K562 (cell line): ENCODE data around the gene MYH9. TPM values are rescaled to one million over a fixed set of nuclear protein-coding genes. Genes with fewer than 3 reads are reported as not detected.

Experiments
- ARID2 ChIP-seq: fragments of 450-650 bp; IDR thresholded peaks from 2 replicates; pipeline ENCODE4 v1.6.1; 2017; ENCODE audit warnings: antibody characterized with exemption, mild to moderate bottlenecking
- BMI1 ChIP-seq: fragments of 150-350 bp; IDR thresholded peaks from 2 replicates; pipeline ENCODE4 v1.6.1; 2014; ENCODE audit warnings: low read length
- CBX1 ChIP-seq: sonication (generic); IDR thresholded peaks from 2 replicates; pipeline ENCODE4 v1.6.1; 2016; ENCODE audit warnings: antibody characterized with exemption, low read depth, mild to moderate bottlenecking
- CEBPG ChIP-seq, 3 experiments: fragments of 200-800 bp in 1 of 3; sonication (Bioruptor generic) in 1 of 3; sonication (generic) in 1 of 3; formaldehyde crosslinking in 1 of 3; IDR thresholded peaks in 2 of 3; conservative IDR thresholded peaks in 1 of 3; 2 replicates each; pipeline versions ENCODE4 v1.6.1 to v1.8.0; 2016 to 2022; ENCODE audit warnings: missing compliant biosample characterization in 2 of 3, missing genetic modification characterization in 2 of 3, mild to moderate bottlenecking in 1 of 3, missing genetic modification reagents in 1 of 3
- ETS2 ChIP-seq: IDR thresholded peaks from 2 replicates; pipeline ENCODE4 v1.6.1; 2016; ENCODE audit warnings: borderline replicate concordance, missing genetic modification characterization, mild to moderate bottlenecking, moderate library complexity, missing compliant biosample characterization; ENCODE audit not compliant: poor library complexity, severe bottlenecking
- EWSR1 ChIP-seq: fragments of 450-650 bp; IDR thresholded peaks from 2 replicates; pipeline ENCODE4 v1.6.1; 2018; ENCODE audit warnings: borderline replicate concordance, mild to moderate bottlenecking, low read depth, moderate library complexity; ENCODE audit not compliant: partially characterized antibody
- HMG20A ChIP-seq: fragments of 450-650 bp; formaldehyde crosslinking; conservative IDR thresholded peaks from 2 replicates; pipeline ENCODE4 v1.4.0; 2020; ENCODE audit warnings: mild to moderate bottlenecking, mixed read lengths
- HSF4 ChIP-seq: fragments of 250-450 bp; sonication (Bioruptor Pico); IDR thresholded peaks from 2 replicates; pipeline ENCODE4 v2.1.2; 2022; ENCODE audit warnings: mild to moderate bottlenecking, moderate library complexity, borderline replicate concordance
- KHSRP ChIP-seq: fragments of 450-650 bp; IDR thresholded peaks from 2 replicates; pipeline ENCODE4 v1.6.1; 2017
- MAFG ChIP-seq: fragments of 450-650 bp; conservative IDR thresholded peaks from 2 replicates; pipeline ENCODE4 v1.6.1; 2016; ENCODE audit warnings: missing genetic modification characterization, missing compliant biosample characterization
- MECOM ChIP-seq: fragments of 250-450 bp; sonication (Bioruptor Pico); IDR thresholded peaks from 2 replicates; pipeline ENCODE4 v1.8.0; 2022; ENCODE audit warnings: inconsistent platforms
- MTA2 ChIP-seq: fragments of 450-650 bp; IDR thresholded peaks from 2 replicates; pipeline ENCODE4 v1.6.1; 2016; ENCODE audit warnings: low read depth
- PHTF2 ChIP-seq: fragments of 250-450 bp; sonication (Bioruptor Pico); IDR thresholded peaks from 2 replicates; pipeline ENCODE4 v1.5.0; 2021; ENCODE audit warnings: mild to moderate bottlenecking
- POLR2H ChIP-seq: IDR thresholded peaks from 2 replicates; pipeline ENCODE4 v1.6.1; 2016; ENCODE audit warnings: missing genetic modification characterization, low read depth, mild to moderate bottlenecking, control low read depth, missing compliant biosample characterization, moderate library complexity
- PRPF4 ChIP-seq: fragments of 200-400 bp; formaldehyde crosslinking; IDR thresholded peaks from one replicate; pipeline ENCODE4 v1.6.1; 2017; ENCODE audit warnings: low read length, low read depth, mild to moderate bottlenecking; ENCODE audit not compliant: insufficient read depth, poor library complexity, severe bottlenecking
- PTRF ChIP-seq: fragments of 450-650 bp; IDR thresholded peaks from 2 replicates; pipeline ENCODE4 v1.6.1; 2016; ENCODE audit warnings: mild to moderate bottlenecking, missing genetic modification characterization, missing compliant biosample characterization
- RAD51 ChIP-seq: fragments of 450-650 bp; IDR thresholded peaks from 2 replicates; pipeline ENCODE4 v1.7.1; 2016; ENCODE audit warnings: low read depth, mild to moderate bottlenecking, borderline replicate concordance
- SMC3 ChIP-seq: conservative IDR thresholded peaks from 2 replicates; pipeline ENCODE4 v1.6.1; 2011; ENCODE audit warnings: low read depth, low read length, improper control_type of control experiment; ENCODE audit not compliant: insufficient read depth
- TOE1 ChIP-seq, 2 experiments: fragments of 450-650 bp in 1 of 2; sonication (generic) in 1 of 2; formaldehyde crosslinking in 1 of 2; IDR thresholded peaks; 2 replicates each; pipeline versions ENCODE4 v1.7.1 to v1.8.0; 2016 to 2022; ENCODE audit warnings: borderline replicate concordance in 2 of 2, mild to moderate bottlenecking in 2 of 2, antibody characterized with exemption in 1 of 2, inconsistent platforms in 1 of 2, low read depth in 1 of 2, missing genetic modification reagents in 1 of 2, moderate library complexity in 1 of 2
- ZNF121 ChIP-seq: sonication (generic); formaldehyde crosslinking; conservative IDR thresholded peaks from 2 replicates; pipeline ENCODE4 v1.8.0; 2022; ENCODE audit warnings: missing genetic modification reagents
- ZNF324 ChIP-seq: fragments of 250-450 bp; sonication (Bioruptor Pico); IDR thresholded peaks from 2 replicates; pipeline ENCODE4 v1.4.0; 2020; ENCODE audit warnings: mild to moderate bottlenecking
- ZNF431 ChIP-seq: sonication (generic); formaldehyde crosslinking; IDR thresholded peaks from 2 replicates; pipeline ENCODE4 v1.8.0; 2022; ENCODE audit warnings: mild to moderate bottlenecking, missing genetic modification reagents
- ZNF507 ChIP-seq: conservative IDR thresholded peaks from 2 replicates; pipeline ENCODE4 v1.6.1; 2017; ENCODE audit warnings: missing genetic modification characterization, missing compliant biosample characterization
- ZNF830 ChIP-seq: fragments of 250-450 bp; sonication (Bioruptor Pico); IDR thresholded peaks from 2 replicates; pipeline ENCODE4 v1.5.0; 2021; ENCODE audit warnings: mild to moderate bottlenecking
- polyA plus RNA-seq, 8 experiments: library from polyadenylated mRNA; depleted of rRNA in 4 of 8; stranded (reverse) in 5 of 8; unstranded in 3 of 8; fragments of >200 nt; fragmentation: Nextera tagmentation in 2 of 8; fragmentation: Illumina TruSeq in 1 of 8; extraction: Ambion mirVana in 2 of 8; extraction: Trizol in 1 of 8; gene quantifications; 2 replicates each; pipeline versions ENCODE4 v1.2.1 to v1.2.3, GENCODE V29; 2011 to 2014; ENCODE audit warnings: inconsistent platforms in 1 of 8, missing spikeins in 1 of 8
- total RNA-seq, 7 experiments: library from RNA; depleted of rRNA in 6 of 7; stranded (reverse); fragments of >200 nt in 6 of 7; fragmentation: Illumina TruSeq in 2 of 7; extraction: Trizol in 2 of 7; gene quantifications; 2 replicates each; pipeline versions ENCODE4 v1.2.1 to v1.2.3, GENCODE V29; 2011 to 2021; ENCODE audit warnings: low replicate concordance in 1 of 7
- TF ChIP-seq, protein P1 (sequence below), 2 experiments: fragments of 450-650 bp in 1 of 2; sonication (generic) in 1 of 2; formaldehyde crosslinking; conservative IDR thresholded peaks; 2 replicates each; pipeline versions ENCODE4 v1.4.0 to v1.8.1; 2020 to 2022; ENCODE audit warnings: mild to moderate bottlenecking in 1 of 2, missing genetic modification reagents in 1 of 2
- TF ChIP-seq, protein P2 (sequence below): fragments of 450-650 bp; IDR thresholded peaks from 2 replicates; pipeline ENCODE4 v1.6.1; 2016; ENCODE audit warnings: missing biosample characterization, missing genetic modification characterization
- TF ChIP-seq, protein P3 (sequence below): fragments of 200-800 bp; sonication (Bioruptor generic); IDR thresholded peaks from 2 replicates; pipeline ENCODE4 v1.6.1; 2017; ENCODE audit warnings: missing genetic modification characterization, missing compliant biosample characterization

The MYH9 gene
- total and polyA plus RNA-seq, 9 of the 15 experiments (the other 6 are each of a cell fraction or from before 2014, with no cell fraction given): 0.71 to 111 (median 24.6) TPM

DNA sequence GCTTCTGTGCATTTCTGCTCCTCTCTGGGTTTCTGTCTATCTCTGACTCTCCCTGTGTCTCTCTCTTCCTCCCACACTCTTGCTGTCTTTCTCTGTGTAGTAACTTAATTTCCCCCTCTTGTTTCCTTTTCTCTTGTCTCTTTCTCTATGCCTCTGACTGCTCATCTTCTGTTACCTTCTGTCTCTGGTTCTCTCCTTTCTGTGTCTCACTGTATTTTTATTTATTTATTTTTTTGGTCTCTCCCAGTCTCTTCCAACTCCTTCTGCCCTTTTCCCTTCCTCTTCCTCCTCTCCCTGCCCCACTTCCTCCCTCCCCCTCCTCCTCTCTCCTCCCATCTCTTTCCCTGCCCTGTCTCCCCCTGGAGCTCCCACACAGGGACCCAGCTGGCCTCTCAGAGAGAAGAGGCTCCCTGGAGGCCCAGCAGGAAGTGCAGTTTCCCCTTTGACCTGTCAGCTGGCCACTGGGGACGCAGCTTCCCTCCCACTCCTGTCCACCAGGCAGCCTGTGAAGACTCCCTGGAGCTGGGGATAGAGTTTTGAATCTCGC, 38.3 kb upstream of the MYH9 start (continued):
- TF ChIP-seq SMC3 (no peak), PHTF2 (CRISPR knock-in tag) (no peak), ARID2 (no peak), TOE1 (IDR thresholded peaks at IDR 0.05; ENCODE audit: borderline replicate concordance) (0 out of 2 replicates have a peak, but pooled peaks have one; percentile 17), TOE1 (CRISPR knock-in tag; IDR thresholded peaks at IDR 0.05; ENCODE audit: borderline replicate concordance, low read depth) (no peak), MAFG (no peak), PTRF (tag) (no peak), CEBPG (CRISPR knock-in tag; IDR thresholded peaks at IDR 0.05) (no peak), CEBPG (tag; conservative IDR thresholded peaks at IDR 0.05 in 1 of 2, IDR thresholded peaks at IDR 0.05 in 1 of 2) (no peak), MECOM (CRISPR knock-in tag) (no peak), MTA2 (peak; percentile 38; the same call in 1 of the 2 replicates), ZNF830 (CRISPR knock-in tag) (no peak), ETS2 (tag) (no peak), KHSRP (no peak), ZNF431 (CRISPR knock-in tag) (no peak), HSF4 (no peak), PRPF4 (no peak), HMG20A (CRISPR knock-in tag) (no peak), CBX1 (no peak), ZNF324 (CRISPR knock-in tag) (no peak), ZNF121 (CRISPR knock-in tag) (no peak), EWSR1 (no peak), ZNF507 (no peak), RAD51 (0 out of 2 replicates have a peak, but pooled peaks have one; percentile 22), POLR2H (tag) (no peak), BMI1 (no peak)
- TF ChIP-seq, protein P1, sequence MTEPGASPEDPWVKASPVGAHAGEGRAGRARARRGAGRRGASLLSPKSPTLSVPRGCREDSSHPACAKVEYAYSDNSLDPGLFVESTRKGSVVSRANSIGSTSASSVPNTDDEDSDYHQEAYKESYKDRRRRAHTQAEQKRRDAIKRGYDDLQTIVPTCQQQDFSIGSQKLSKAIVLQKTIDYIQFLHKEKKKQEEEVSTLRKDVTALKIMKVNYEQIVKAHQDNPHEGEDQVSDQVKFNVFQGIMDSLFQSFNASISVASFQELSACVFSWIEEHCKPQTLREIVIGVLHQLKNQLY (CRISPR knock-in tag; conservative IDR thresholded peaks at IDR 0.05): no peak
- TF ChIP-seq, protein P2, sequence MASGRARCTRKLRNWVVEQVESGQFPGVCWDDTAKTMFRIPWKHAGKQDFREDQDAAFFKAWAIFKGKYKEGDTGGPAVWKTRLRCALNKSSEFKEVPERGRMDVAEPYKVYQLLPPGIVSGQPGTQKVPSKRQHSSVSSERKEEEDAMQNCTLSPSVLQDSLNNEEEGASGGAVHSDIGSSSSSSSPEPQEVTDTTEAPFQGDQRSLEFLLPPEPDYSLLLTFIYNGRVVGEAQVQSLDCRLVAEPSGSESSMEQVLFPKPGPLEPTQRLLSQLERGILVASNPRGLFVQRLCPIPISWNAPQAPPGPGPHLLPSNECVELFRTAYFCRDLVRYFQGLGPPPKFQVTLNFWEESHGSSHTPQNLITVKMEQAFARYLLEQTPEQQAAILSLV (tag): no peak
- TF ChIP-seq, protein P3, sequence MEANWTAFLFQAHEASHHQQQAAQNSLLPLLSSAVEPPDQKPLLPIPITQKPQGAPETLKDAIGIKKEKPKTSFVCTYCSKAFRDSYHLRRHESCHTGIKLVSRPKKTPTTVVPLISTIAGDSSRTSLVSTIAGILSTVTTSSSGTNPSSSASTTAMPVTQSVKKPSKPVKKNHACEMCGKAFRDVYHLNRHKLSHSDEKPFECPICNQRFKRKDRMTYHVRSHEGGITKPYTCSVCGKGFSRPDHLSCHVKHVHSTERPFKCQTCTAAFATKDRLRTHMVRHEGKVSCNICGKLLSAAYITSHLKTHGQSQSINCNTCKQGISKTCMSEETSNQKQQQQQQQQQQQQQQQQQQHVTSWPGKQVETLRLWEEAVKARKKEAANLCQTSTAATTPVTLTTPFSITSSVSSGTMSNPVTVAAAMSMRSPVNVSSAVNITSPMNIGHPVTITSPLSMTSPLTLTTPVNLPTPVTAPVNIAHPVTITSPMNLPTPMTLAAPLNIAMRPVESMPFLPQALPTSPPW: peak; percentile 48
